Endodermal cell (in vitro differentiated cells): Measurements from ENCODE around the gene TARS3. TPM values are rescaled to one million over a fixed set of nuclear protein-coding genes. Genes with fewer than 3 reads are reported as not detected.
"Not testable (repeated sequence)": the region's sequence is repeated elsewhere in the genome, so short reads cannot be mapped to it uniquely, and the experiment has no call there.

Experiments used
- DNase-seq: peaks from one replicate; pipeline ENCODE4 v3.0.0-alpha.2; 2017
- H3K27ac ChIP-seq: 2 replicates; pipeline ENCODE4 v1.5.1; 2013; ENCODE audit warnings: mild to moderate bottlenecking, low read depth, low read length, moderate library complexity
- H3K27me3 ChIP-seq: 2 replicates; pipeline ENCODE4 v1.6.1; 2013; ENCODE audit warnings: mild to moderate bottlenecking, low read length, moderate library complexity; ENCODE audit not compliant: insufficient read depth, control insufficient read depth, poor library complexity, severe bottlenecking
- H3K36me3 ChIP-seq: 2 replicates; pipeline ENCODE4 v1.7.0; 2013; ENCODE audit warnings: mild to moderate bottlenecking, low read length, moderate library complexity; ENCODE audit not compliant: control insufficient read depth, insufficient read depth
- H3K4me1 ChIP-seq: one replicate; pipeline ENCODE4 v1.7.0; 2013; ENCODE audit warnings: low read length; ENCODE audit not compliant: control insufficient read depth, insufficient read depth
- H3K4me3 ChIP-seq: 2 replicates; pipeline ENCODE4 v1.5.1; 2013; ENCODE audit warnings: mild to moderate bottlenecking, low read length, moderate library complexity
- H3K9ac ChIP-seq: 2 replicates; pipeline ENCODE4 v1.6.1; 2013; ENCODE audit warnings: mild to moderate bottlenecking, low read length, moderate library complexity; ENCODE audit not compliant: poor library complexity, severe bottlenecking; ENCODE audit errors: extremely low read depth
- H3K9me3 ChIP-seq: 2 replicates; pipeline ENCODE4 v1.6.1; 2013; ENCODE audit warnings: mild to moderate bottlenecking, low read length, moderate library complexity; ENCODE audit not compliant: control insufficient read depth
- H3K27ac Mint-ChIP-seq: 2 replicates; pipeline ENCODE4 v1.8.0; 2020; ENCODE audit warnings: mixed read lengths
- H3K27me3 Mint-ChIP-seq: 2 replicates; pipeline ENCODE4 v1.8.0; 2021; ENCODE audit warnings: mild to moderate bottlenecking, mixed read lengths; ENCODE audit not compliant: insufficient read depth
- H3K36me3 Mint-ChIP-seq: 2 replicates; pipeline ENCODE4 v1.8.0; 2020; ENCODE audit warnings: low read depth, mixed read lengths
- H3K4me1 Mint-ChIP-seq: 2 replicates; pipeline ENCODE4 v1.8.0; 2020; ENCODE audit warnings: mixed read lengths
- H3K4me3 Mint-ChIP-seq: 2 replicates; pipeline ENCODE4 v1.8.0; 2020; ENCODE audit warnings: mild to moderate bottlenecking, moderate library complexity, mixed read lengths
- H3K9me3 Mint-ChIP-seq: 2 replicates; pipeline ENCODE4 v1.8.0; 2020; ENCODE audit warnings: mild to moderate bottlenecking, mixed read lengths
- CTCF ChIP-seq: fragments of 200-600 bp; sonication (generic); conservative IDR thresholded peaks from 2 replicates; pipeline ENCODE4 v1.5.0; 2021; ENCODE audit warnings: antibody characterized with exemption, mild to moderate bottlenecking
- WGBS, 2 experiments: methylation state at CpG; one replicate each; pipeline versions ENCODE4 v1.1.5 to v1.1.7; 2013; ENCODE audit warnings: missing lambda C conversion rate in 2 of 2, mixed read lengths in 1 of 2; ENCODE audit not compliant: insufficient coverage in 1 of 2, insufficient read length in 1 of 2; 5-methylcytosine and 5-hydroxymethylcytosine counted together
- total RNA-seq, 2 donors: library from RNA; stranded (reverse); fragmentation: NEBNext Ultra II Directional in 1 of 2; extraction: Animal tissue kit (Norgen Biotek cat#: 25700) in 1 of 2; gene quantifications; 2 replicates in 1 of 2; 3 replicates in 1 of 2; pipeline ENCODE4 v1.2.1, GENCODE V29; 2021

The TARS3 gene
- total RNA-seq, 2 donors from 2014 or later, result 11.7 to 13.6 TPM

- not testable (repeated sequence) for H3K4me1 Mint-ChIP-seq
- 0 to 79% methylated on average over 1 to 8 of the region's 11 CpGs for WGBS, 2 experiments
Observed at GRCh38 chr15:101767083-101767640, 42.9 kb upstream of the TARS3 start.

GRCh38 chr15:101765772-101766456 lies 41.6 kb upstream of the TARS3 start:
- Mint-ChIP-seq H3K27me3 (peaks cover 3% of the 10 kb centered on the region), H3K27ac (no peak overlapping the region), H3K9me3 (no peaks in the 10 kb centered on the region), H3K36me3 (no peaks in the 10 kb centered on the region), H3K4me1 (no peaks in the 10 kb centered on the region), H3K4me3 (no peak overlapping the region)
- no peak for DNase-seq
- 86 to 87% methylated on average over 9 to 15 of the region's 15 CpGs for WGBS, 2 experiments
- Histone ChIP-seq H3K27ac (no peak overlapping the region), H3K9me3 (no peaks in the 10 kb centered on the region), H3K4me3 (no peak overlapping the region), H3K36me3 (no peaks in the 10 kb centered on the region), H3K9ac (no peak overlapping the region), H3K4me1 (no peaks in the 10 kb centered on the region), H3K27me3 (no peaks in the 10 kb centered on the region)
- no peak for TF ChIP-seq CTCF

More at GRCh38 chr15:101767083-101767640, 42.9 kb upstream of the TARS3 start:
- H3K27ac Mint-ChIP-seq, H3K36me3 Mint-ChIP-seq, H3K27me3 Mint-ChIP-seq, H3K27me3 ChIP-seq, H3K36me3 ChIP-seq, H3K4me1 ChIP-seq, H3K4me3 ChIP-seq, H3K9me3 Mint-ChIP-seq, H3K9ac ChIP-seq, H3K4me3 Mint-ChIP-seq, H3K27ac ChIP-seq, H3K9me3 ChIP-seq: not testable (repeated sequence)
- peak; percentile 66 for DNase-seq
- TF ChIP-seq CTCF, result peak; percentile 42

GRCh38 chr15:101765340-101765671 lies 41.0 kb upstream of the TARS3 start:
- H3K4me3 ChIP-seq, DNase-seq, H3K27me3 ChIP-seq, H3K4me1 ChIP-seq, H3K27me3 Mint-ChIP-seq, H3K9ac ChIP-seq, H3K36me3 Mint-ChIP-seq, H3K27ac ChIP-seq, H3K9me3 Mint-ChIP-seq, H3K4me3 Mint-ChIP-seq, H3K36me3 ChIP-seq, H3K9me3 ChIP-seq, H3K27ac Mint-ChIP-seq, H3K4me1 Mint-ChIP-seq: not testable (repeated sequence)
- 91% methylated on average over 7 of the region's 7 CpGs; no CpG with 5 or more reads in 1 of the 2 experiments for WGBS, 2 experiments

- not testable (repeated sequence) for H3K36me3 Mint-ChIP-seq, H3K36me3 ChIP-seq, H3K4me3 ChIP-seq, H3K27me3 Mint-ChIP-seq, H3K27me3 ChIP-seq, H3K9me3 Mint-ChIP-seq, H3K9me3 ChIP-seq, H3K9ac ChIP-seq, DNase-seq, H3K27ac ChIP-seq, H3K4me3 Mint-ChIP-seq, H3K27ac Mint-ChIP-seq, H3K4me1 Mint-ChIP-seq, H3K4me1 ChIP-seq
- WGBS, 2 experiments, result 86 to 93% methylated on average over 10 to 22 of the region's 23 CpGs
Observed at GRCh38 chr15:101764669-101765339, 40.5 kb upstream of the TARS3 start.

GRCh38 chr15:101746716-101747082 lies 22.4 kb upstream of the TARS3 start:
- H3K27me3 ChIP-seq, H3K9me3 ChIP-seq, H3K4me1 ChIP-seq, H3K4me3 ChIP-seq, H3K36me3 ChIP-seq, H3K9ac ChIP-seq, H3K27me3 Mint-ChIP-seq, H3K36me3 Mint-ChIP-seq, H3K4me1 Mint-ChIP-seq, H3K27ac ChIP-seq, DNase-seq, H3K27ac Mint-ChIP-seq, H3K9me3 Mint-ChIP-seq: not testable (repeated sequence)
- H3K4me3 Mint-ChIP-seq, result peak overlapping the region; percentile 63
- WGBS, 2 experiments, result no CpG with 5 or more reads among the region's 18 CpGs
